C4-2B (cell line): ENCODE results near the gene MRPL50.
"Not testable (repeated sequence)": the region's sequence is repeated elsewhere in the genome, so short reads cannot be mapped to it uniquely, and the experiment has no call there.

Experiments
- H3K27ac ChIP-seq: fragments of 450-650 bp; 2 replicates; pipeline ENCODE4 v1.5.1; 2017
- ZFX ChIP-seq: fragments of 450-650 bp; IDR thresholded peaks from 2 replicates; pipeline ENCODE4 v1.6.1; 2017
- TF ChIP-seq, protein P1 (sequence below): fragments of 450-650 bp; conservative IDR thresholded peaks from 2 replicates; pipeline ENCODE4 v1.5.1; 2017; ENCODE audit warnings: mild to moderate bottlenecking

MRPL50 gene

DNA sequence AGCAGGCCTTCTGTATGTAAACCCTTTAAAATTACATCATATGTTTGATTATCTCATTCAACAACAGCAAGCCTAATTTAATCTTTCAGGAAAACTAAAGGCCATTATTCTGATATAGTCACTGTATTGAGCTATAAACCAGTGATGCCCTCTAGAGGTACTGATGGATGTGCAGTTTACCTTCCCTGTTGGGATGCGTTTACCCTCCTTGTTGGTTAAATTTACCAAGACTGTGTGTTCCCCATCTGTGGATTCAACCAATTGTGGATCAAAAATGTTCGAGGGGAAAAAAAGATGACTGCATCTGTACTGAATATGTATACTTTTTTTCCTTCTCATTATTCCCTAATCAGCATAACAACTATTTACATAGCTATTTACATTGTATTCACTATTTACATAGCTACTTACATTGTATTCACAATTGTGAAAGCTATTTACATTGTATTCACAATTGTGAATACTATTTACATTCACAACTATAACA, 9.9 kb downstream of the MRPL50 start:
- TF ChIP-seq, protein P1, sequence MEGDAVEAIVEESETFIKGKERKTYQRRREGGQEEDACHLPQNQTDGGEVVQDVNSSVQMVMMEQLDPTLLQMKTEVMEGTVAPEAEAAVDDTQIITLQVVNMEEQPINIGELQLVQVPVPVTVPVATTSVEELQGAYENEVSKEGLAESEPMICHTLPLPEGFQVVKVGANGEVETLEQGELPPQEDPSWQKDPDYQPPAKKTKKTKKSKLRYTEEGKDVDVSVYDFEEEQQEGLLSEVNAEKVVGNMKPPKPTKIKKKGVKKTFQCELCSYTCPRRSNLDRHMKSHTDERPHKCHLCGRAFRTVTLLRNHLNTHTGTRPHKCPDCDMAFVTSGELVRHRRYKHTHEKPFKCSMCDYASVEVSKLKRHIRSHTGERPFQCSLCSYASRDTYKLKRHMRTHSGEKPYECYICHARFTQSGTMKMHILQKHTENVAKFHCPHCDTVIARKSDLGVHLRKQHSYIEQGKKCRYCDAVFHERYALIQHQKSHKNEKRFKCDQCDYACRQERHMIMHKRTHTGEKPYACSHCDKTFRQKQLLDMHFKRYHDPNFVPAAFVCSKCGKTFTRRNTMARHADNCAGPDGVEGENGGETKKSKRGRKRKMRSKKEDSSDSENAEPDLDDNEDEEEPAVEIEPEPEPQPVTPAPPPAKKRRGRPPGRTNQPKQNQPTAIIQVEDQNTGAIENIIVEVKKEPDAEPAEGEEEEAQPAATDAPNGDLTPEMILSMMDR: peak; percentile 62
- TF ChIP-seq ZFX: no peak
- no peak overlapping the region for H3K27ac ChIP-seq

DNA sequence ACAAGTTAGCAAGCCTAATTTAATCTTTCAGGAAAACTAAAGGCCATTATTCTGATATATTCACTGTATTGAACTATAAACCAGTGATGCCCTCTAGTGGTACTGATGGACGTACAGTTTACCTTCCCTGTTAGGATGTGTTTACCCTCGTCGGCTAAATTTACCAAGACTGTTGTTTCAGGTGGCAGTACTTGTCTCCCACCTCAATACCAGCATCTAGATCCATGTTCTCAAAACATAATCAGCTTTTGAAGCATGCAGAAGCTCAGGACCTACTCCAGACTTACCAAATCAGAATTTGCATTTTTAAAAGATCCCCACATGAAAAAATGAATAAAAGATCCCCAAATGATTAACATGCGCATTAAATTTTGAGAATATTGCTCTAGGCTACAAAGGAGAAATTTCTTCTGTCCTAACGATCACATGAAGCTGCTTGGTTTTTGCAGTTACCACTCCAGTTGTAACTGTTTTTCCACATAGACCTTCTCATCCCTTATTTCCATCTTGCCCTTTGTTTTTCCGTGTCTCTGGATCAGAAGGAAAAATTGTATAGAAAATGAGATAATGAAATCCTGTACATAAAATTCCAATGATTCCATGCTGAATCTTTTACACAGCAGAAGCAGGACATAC, 10.4 kb downstream of the MRPL50 start:
- TF ChIP-seq, protein P1: peak; percentile 70
- TF ChIP-seq ZFX: no peak
- H3K27ac ChIP-seq: no peak overlapping the region

DNA sequence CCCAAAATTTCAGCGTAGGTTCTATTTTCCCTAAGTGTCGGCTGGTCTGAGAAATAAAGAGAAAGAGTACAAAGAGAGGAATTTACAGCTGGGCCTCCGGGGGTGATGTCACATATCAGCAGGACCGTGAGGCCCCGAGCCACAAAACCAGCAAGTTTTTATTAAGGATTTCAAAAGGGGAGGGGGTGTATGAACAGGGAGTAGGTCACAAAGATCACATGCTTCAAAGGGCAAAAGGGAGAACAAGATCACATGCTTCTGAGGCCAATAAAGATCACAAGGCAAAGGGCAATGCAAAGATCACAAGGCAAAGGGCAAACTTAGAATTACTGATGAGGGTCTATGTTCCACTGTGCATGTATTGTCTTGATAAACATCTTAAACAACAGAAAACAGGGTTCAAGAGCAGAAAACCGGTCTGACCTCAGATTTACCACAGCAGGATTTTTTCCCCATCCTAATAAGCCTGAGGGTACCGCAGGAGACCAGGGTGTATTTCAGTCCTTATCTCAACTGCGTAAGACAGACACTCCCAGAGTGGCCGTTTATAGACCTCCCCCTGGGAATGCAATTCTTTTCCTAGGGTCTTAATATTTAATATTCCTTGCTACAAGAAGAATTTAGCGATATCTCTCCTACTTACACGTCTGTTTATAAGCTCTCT, 13.4 kb downstream of the MRPL50 start, which contains the start of gene BAAT:
Gene BAAT (minus strand): TSS at position 134 of the 664 bp plus-strand sequence. CDS start 13,602 bp downstream, outside the sequence.
- H3K27ac ChIP-seq: not testable (repeated sequence)

DNA sequence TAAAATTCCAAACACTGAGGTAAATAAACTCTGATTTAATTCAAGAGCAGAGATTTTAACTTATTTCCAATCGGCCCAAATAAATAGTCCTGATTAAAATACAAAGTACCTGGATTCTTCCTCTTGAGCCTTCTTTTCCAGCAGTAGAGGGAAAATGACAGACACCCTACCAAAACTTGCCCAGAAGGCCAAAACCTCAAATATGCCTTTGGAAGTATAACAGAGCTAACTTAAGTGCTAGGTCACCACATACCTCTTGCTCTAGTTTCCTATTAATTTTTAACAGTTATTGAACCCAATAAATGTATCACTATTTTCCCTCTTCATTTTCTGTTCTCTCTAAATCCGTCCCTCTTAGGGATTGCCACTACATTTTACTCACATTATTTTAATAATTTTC, 15.1 kb downstream of the MRPL50 start:
- H3K27ac ChIP-seq: no peak overlapping the region
- TF ChIP-seq, protein P1: no peak
- no peak for TF ChIP-seq ZFX

DNA sequence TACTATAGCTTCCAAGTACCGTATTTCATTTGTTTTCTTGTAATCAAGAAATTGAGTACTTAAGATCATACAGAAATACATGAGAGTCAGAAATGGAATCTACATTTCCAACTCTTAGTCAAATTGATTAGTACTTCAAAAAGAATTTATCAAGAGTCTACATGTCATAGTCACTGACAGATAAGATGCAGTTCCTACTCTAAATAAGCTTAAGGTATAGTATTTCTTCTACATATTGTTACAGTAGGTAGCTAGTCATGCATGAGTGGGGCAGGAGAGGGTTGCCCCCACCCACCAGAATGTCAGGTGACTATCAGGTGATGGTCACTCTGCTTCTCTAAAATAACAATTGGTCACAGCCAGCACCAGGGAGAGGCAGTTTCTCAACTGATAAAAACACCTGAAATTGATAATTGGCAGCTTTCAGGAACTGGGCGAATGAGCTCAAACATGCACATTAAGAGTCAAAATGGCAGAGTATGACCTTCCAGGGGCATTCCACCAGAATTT, 16.5 kb downstream of the MRPL50 start:
- H3K27ac ChIP-seq: no peak overlapping the region
- TF ChIP-seq, protein P1: no peak
- TF ChIP-seq ZFX: no peak

DNA sequence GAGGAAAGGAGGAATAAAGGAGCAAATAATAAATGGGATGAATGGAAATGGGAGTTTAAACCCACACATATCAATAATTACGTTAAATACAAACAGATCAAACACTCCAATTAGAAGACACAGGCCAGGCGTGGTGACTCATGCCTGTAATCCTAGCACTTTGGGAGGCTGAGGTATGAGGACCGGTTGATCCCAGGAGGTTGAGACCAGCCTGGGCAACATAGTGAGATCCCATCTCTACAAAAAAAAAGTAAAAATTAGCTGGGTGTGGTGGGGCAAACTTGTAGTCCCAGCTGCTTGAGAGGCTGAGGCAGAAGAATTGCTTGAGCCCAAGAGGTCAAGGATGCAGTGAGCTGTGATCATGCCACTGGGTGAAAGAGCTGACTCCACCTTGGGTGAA, 17.3 kb downstream of the MRPL50 start:
- H3K27ac ChIP-seq: no peak overlapping the region
- no peak for TF ChIP-seq ZFX
- TF ChIP-seq, protein P1: no peak

DNA sequence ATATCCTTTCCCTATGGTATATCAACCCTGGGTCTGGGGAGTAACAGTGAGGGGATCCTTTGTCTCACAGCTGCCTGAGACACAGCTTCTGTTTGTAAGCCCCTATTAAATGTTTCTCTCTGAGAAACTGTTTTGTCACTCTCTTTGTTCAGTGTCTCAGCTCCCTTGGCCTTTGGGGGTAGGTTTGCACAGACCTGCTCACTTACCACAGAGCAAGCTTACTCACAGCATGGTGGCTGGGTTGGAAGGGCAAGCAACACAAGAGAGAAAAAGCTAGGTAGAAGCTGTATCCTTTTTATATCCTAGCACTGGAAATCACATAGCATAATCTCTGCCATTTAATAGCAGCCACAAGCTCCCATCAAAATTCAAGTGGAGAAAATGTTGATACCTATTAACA, 18.1 kb downstream of the MRPL50 start:
- TF ChIP-seq, protein P1: no peak
- no peak for TF ChIP-seq ZFX
- no peak overlapping the region for H3K27ac ChIP-seq
